Neutrophil (primary cell): Measurements from ENCODE around the gene EAPP.
"Not testable (repeated sequence)": the region's sequence is repeated elsewhere in the genome, so short reads cannot be mapped to it uniquely, and the experiment has no call there.

Experiments
- H3K27ac ChIP-seq: fragments of 200-600 bp; sonication (generic); 2 replicates; pipeline ENCODE4 v1.5.1; 2016; ENCODE audit warnings: mild to moderate bottlenecking, moderate library complexity
- H3K27me3 ChIP-seq: fragments of 200-600 bp; sonication (generic); 2 replicates; pipeline ENCODE4 v1.6.0; 2016; ENCODE audit warnings: mild to moderate bottlenecking
- H3K36me3 ChIP-seq: fragments of 200-600 bp; sonication (generic); 2 replicates; pipeline ENCODE4 v1.5.1; 2017
- H3K4me1 ChIP-seq, 2 experiments: fragments of 200-600 bp in 1 of 2; sonication (generic) in 1 of 2; 1 replicate in 1 of 2; 2 replicates in 1 of 2; pipeline versions ENCODE4 v1.5.1 to v1.6.1; 2013 to 2016; ENCODE audit warnings: low read depth in 1 of 2, low read length in 1 of 2, mild to moderate bottlenecking in 1 of 2, moderate library complexity in 1 of 2; ENCODE audit not compliant: control insufficient read depth in 1 of 2, insufficient read depth in 1 of 2
- H3K4me3 ChIP-seq, 2 experiments: fragments of 200-600 bp in 1 of 2; sonication (generic) in 1 of 2; 1 replicate in 1 of 2; 2 replicates in 1 of 2; pipeline ENCODE4 v1.5.1; 2013 to 2016; ENCODE audit warnings: low read depth in 1 of 2, low read length in 1 of 2, mild to moderate bottlenecking in 1 of 2, moderate library complexity in 1 of 2
- H3K9me3 ChIP-seq: fragments of 200-600 bp; sonication (generic); 2 replicates; pipeline ENCODE4 v1.5.1; 2016
- CTCF ChIP-seq: fragments of 200-600 bp; sonication (generic); IDR thresholded peaks from 2 replicates; pipeline ENCODE4 v1.5.1; 2016; ENCODE audit warnings: antibody characterized with exemption

The EAPP gene

GRCh38 chr14:34538871-34539406 lies 562 bp downstream of the EAPP start:
- Histone ChIP-seq H3K27me3 (no peaks in the 10 kb centered on the region), H3K4me1 (peaks cover 17 to 24% of the 10 kb centered on the region in 2 experiments), H3K27ac (peak overlapping the region; percentile 98), H3K36me3 (peaks cover 28% of the 10 kb centered on the region), H3K9me3 (no peaks in the 10 kb centered on the region), H3K4me3 (peak overlapping the region; percentile 90 to 96)
- TF ChIP-seq CTCF: no peak

GRCh38 chr14:34538096-34538495 lies 1.4 kb downstream of the EAPP start:
- peak overlapping the region in 1 of 2 experiments; percentile 96 for H3K4me3 ChIP-seq
- peaks cover 17 to 24% of the 10 kb centered on the region in 2 experiments for H3K4me1 ChIP-seq
- not testable (repeated sequence) for H3K9me3 ChIP-seq, H3K27me3 ChIP-seq
- peak overlapping the region; percentile 98 for H3K27ac ChIP-seq
- H3K36me3 ChIP-seq: peaks cover 36% of the 10 kb centered on the region

- no peaks in the 10 kb centered on the region for H3K9me3 ChIP-seq
- peaks cover 17 to 24% of the 10 kb centered on the region in 2 experiments for H3K4me1 ChIP-seq
- peak overlapping the region; percentile 98 for H3K27ac ChIP-seq
- no peaks in the 10 kb centered on the region for H3K27me3 ChIP-seq
- peaks cover 41% of the 10 kb centered on the region for H3K36me3 ChIP-seq
- TF ChIP-seq CTCF: no peak
- no peak overlapping the region for H3K4me3 ChIP-seq
These were observed 1.9 kb downstream of the EAPP start for GRCh38 chr14:34537677-34538009.

GRCh38 chr14:34536951-34537676 lies 2.4 kb downstream of the EAPP start:
- Histone ChIP-seq H3K4me3 (no peak overlapping the region), H3K9me3 (no peaks in the 10 kb centered on the region)
- TF ChIP-seq CTCF: no peak

GRCh38 chr14:34527591-34527990 lies 11.9 kb downstream of the EAPP start:
- Histone ChIP-seq H3K4me3 (no peak overlapping the region), H3K4me1 (no peaks in the 10 kb centered on the region), H3K27ac (no peak overlapping the region), H3K27me3 (no peaks in the 10 kb centered on the region), H3K36me3 (peaks cover 98% of the 10 kb centered on the region), H3K9me3 (peaks cover 4% of the 10 kb centered on the region)
- no peak for TF ChIP-seq CTCF

More at GRCh38 chr14:34536951-34537676, 2.4 kb downstream of the EAPP start:
- peaks cover 17 to 24% of the 10 kb centered on the region in 2 experiments for H3K4me1 ChIP-seq
- no peaks in the 10 kb centered on the region for H3K27me3 ChIP-seq
- peaks cover 46% of the 10 kb centered on the region for H3K36me3 ChIP-seq
- H3K27ac ChIP-seq: no peak overlapping the region

- not testable (repeated sequence) for H3K27me3 ChIP-seq, H3K4me1 ChIP-seq, H3K4me3 ChIP-seq, H3K27ac ChIP-seq, H3K9me3 ChIP-seq
- H3K36me3 ChIP-seq: peaks cover 95% of the 10 kb centered on the region
These were observed 15.3 kb downstream of the EAPP start for GRCh38 chr14:34524216-34524615.
